HG03097 (cell line): ENCODE data around the gene PRPF39.
"Not testable (repeated sequence)": the region's sequence is repeated elsewhere in the genome, so short reads cannot be mapped to it uniquely, and the experiment has no call there.

Source experiments
- ATAC-seq: cut with Tn5 transposase; IDR thresholded peaks from one replicate; pipeline ENCODE4 v1.9.1; 2021; ENCODE audit not compliant: unreplicated experiment, low FRiP score

Gene PRPF39

GRCh38 chr14:45080416-45080968, 3.4 kb upstream of the PRPF39 start:
- not testable (repeated sequence) for ATAC-seq

DNA sequence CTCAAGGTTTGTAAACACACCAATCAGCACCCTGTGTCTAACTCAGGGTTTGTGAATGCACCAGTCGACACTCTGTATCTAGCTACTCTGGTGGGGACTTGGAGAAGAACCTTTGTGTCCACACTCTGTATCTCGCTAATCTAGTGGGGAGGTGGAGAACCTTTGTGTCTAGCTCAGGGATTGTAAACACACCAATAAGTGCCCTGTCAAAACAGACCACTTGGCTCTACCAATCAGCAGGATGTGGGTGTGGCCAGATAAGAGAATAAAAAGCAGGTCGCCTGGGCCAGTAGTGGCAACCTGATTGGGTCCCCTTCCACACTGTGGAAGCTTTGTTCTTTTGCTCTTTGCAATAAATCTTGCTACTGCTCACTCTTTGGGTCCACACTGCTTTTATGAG, 2.8 kb upstream of the PRPF39 start:
- not testable (repeated sequence) for ATAC-seq

- ATAC-seq, result no peak
These were observed 1.5 kb upstream of the PRPF39 start for GRCh38 chr14:45082420-45082819.

GRCh38 chr14:45083617-45083975, 320 bp upstream of the PRPF39 start:
- no peak for ATAC-seq

GRCh38 chr14:45084946-45085346, 1.0 kb downstream of the PRPF39 start:
- no peak for ATAC-seq

- no peak for ATAC-seq
These were observed 5.9 kb downstream of the PRPF39 start for GRCh38 chr14:45089813-45090212.

DNA sequence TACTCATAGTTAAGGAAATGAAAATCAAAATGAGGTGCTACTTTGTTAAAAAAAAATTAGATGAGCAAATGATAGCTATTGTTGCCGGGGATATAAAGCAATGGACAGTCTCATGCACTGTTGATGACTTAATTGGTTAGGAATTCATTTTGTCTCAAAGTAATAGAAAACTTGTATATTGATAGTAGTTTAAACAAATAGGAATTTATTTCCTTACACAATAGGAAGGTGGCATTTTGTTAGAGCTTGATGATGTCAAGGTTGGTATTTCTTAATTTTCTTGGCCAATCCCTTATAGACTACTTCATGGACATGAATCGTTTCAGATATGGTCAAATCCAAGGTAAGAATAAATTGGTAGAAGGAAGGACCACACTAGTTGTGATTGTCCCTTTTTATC, 7.8 kb downstream of the PRPF39 start:
- ATAC-seq, result no peak

DNA sequence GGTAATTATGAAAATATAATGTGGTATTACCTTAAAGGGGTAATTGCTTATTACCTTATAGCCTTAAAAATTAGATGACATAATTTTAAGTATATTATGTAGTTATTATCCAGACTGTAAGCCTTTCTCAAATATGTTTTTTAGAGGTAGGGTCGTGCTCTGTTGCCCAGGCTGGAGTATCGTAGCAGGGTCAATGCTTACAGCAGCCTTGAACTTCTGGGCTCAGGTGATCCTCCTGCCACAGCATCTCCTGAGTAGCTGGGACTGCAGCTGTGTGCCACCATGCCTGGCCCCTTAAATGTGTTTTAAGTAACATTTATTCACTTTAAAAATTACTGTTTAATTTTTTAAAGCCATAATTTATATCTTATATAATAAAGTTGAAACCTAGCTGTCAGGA, 10.4 kb downstream of the PRPF39 start:
- ATAC-seq, result no peak

DNA sequence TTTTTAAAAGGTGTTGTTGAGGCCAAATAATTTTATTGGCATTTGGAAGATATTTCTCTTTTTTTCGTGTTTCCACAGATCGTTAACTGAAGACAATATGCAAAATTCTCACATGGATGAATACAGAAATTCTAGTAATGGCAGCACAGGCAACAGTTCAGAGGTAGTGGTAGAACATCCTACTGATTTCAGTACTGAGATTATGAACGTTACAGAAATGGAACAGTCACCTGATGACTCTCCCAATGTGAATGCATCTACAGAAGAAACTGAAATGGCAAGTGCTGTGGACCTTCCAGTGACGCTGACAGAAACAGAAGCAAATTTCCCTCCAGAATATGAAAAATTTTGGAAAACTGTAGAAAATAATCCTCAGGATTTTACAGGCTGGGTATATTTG, 11.2 kb downstream of the PRPF39 start:
- ATAC-seq, result no peak

DNA sequence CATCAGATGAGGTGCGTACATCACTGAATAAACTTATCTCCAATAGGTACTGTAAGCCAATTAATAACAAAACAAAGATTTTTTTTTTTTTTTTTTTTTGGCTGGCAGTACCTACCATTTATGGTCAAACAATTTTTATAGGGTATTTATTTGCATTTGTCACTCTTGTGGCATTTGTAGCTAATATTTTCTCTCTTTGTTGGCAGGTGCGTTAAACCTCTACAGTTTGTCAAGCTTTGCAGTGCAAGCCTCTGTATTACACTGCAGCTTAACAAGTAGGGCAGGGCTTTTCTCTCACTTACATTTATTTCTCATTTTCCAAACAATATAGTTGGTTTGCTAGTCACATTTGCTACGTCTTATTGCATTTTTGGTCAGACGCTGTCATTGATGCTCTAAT, 12.3 kb downstream of the PRPF39 start:
- ATAC-seq, result no peak

DNA sequence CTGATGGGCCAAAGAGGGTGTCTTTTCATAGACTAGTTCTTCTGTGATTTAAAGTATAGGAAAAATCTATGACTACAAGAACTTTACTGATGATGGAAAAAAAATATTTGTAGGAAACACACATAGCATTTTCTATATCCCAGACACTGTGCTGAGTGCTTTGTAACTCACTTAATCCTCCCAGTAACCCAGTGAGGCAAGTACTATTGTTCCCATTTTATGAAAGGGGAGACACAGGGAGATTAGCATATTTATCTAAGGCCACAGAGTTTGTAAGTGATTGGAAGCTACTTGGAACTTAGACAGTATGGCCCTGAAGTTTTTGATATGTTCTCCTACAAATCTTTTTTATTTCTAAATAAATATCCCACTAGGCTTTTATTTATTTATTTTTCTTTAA, 19.9 kb downstream of the PRPF39 start:
- ATAC-seq, result no peak

DNA sequence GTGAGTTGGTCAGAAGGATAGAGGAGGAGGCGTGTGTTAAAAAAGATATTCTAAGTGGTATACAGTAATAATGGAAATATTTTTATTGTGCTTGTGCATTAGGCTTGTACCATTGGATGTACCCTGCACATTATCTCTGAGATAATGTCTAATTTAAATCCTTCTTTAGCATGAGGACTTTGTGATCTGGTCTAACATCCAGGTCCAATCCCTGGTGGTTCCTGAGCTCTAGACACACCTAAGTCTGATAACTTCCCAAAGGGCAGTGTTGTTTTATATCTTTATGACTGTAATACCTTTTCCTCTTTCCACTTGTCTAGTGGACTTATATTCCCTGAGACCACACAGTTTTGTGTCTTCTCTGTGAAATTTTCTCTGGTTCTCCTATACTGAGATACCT, 20.6 kb downstream of the PRPF39 start:
- no peak for ATAC-seq

- ATAC-seq, result no peak
These were observed 29.2 kb downstream of the PRPF39 start for GRCh38 chr14:45112896-45113781.

- ATAC-seq, result no peak
These were observed 30.4 kb downstream of the PRPF39 start for GRCh38 chr14:45114327-45114726.

DNA sequence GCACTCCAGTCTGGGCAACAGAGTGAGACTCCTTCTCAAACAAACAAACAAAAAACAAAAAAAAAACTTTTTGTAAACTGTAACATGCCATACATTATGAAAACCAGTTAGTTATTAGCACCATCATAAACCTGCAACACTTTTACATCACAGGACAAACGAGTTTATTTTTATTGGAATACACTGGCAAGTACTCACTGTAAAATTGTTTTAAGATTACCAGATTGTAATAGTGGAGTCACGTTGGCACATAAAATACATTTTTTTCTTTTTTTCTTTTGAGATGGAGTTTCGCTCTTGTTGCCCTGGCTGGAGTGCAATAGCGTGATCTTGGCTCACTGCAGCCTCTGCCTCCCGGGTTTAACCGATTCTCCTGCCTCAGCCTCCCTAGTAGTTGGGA, 34.7 kb downstream of the PRPF39 start:
- ATAC-seq, result no peak

GRCh38 chr14:45120096-45120495, 36.2 kb downstream of the PRPF39 start:
- no peak for ATAC-seq

DNA sequence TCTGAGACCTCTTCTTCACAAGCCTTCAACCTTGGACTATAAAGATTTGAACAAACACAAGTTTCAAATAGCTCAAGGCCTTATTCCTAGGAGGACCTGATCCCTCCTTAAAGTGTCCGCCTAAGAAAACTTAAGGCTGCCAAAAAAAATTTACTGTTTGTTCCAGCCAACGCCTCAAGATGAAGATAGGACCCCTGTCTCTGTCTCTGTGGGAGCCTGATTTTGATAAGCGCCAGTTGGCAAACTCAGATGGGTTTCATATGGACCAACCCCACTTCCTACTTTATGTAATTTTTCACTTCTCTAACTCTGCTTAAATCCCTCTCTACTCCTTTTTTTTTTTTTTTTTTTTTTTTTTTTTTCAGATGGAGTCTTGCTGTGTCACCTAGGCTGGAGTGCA, 39.4 kb downstream of the PRPF39 start:
- no peak for ATAC-seq

DNA sequence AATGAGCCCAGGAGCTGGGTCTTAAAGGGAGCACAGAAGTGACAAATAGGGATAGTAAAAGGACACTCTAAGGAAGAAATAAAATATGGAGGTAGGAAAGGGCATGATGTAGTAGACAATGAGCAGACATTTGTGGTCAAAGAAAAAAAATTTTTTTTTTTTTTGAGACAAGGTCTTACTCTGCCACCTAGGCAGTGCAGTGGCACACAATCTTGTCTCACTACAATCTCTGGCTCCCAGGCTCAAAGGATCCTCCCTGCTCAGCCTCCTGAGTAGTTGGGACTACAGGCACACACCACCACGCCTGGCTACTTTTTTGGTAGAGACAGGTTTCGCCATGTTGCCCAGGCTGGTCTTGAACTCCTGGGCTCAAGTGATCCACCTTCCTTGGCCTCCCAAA, 41.8 kb downstream of the PRPF39 start:
- ATAC-seq, result no peak

- no peak for ATAC-seq
These were observed 45.2 kb downstream of the PRPF39 start for GRCh38 chr14:45128963-45129629.

- no peak for ATAC-seq
These were observed 49.8 kb downstream of the PRPF39 start for GRCh38 chr14:45133683-45134050.

GRCh38 chr14:45134051-45134958, 50.4 kb downstream of the PRPF39 start, which contains the start of gene FKBP3:
Gene FKBP3, minus strand, starts transcription at chr14:45134481. Its CDS starts 25 bp downstream, at chr14:45134456.
- peak; percentile 90 for ATAC-seq
